Neural cell (in vitro differentiated cells): ENCODE measurements around the gene NFATC3. TPM values are rescaled to one million over a fixed set of nuclear protein-coding genes. Genes with fewer than 3 reads are reported as not detected.

Source experiments
- H2AFZ ChIP-seq: fragments of 200-600, 300-800 bp; sonication (generic), shearing (Covaris generic); 2 replicates; pipeline ENCODE4 v1.6.0; 2014; ENCODE audit warnings: low read depth, mild to moderate bottlenecking, antibody characterized with exemption, low read length, moderate library complexity
- H3F3A ChIP-seq: fragments of 200-600 bp; shearing (Covaris generic); 2 replicates; pipeline ENCODE4 v1.6.1; 2016; ENCODE audit warnings: mild to moderate bottlenecking, moderate library complexity, mixed read lengths, antibody characterized with exemption, low read length; ENCODE audit not compliant: insufficient read depth, poor library complexity, severe bottlenecking
- H3K27ac ChIP-seq: fragments of 200-600, 300-800 bp; sonication (generic), shearing (Covaris generic); 2 replicates; pipeline ENCODE4 v1.5.1; 2014; ENCODE audit warnings: mild to moderate bottlenecking, low read length, moderate library complexity
- H3K27me3 ChIP-seq: fragments of 300-800, 200-600 bp; sonication (generic), shearing (Covaris generic); 2 replicates; pipeline ENCODE4 v1.6.0; 2014; ENCODE audit warnings: mild to moderate bottlenecking, low read depth, low read length, moderate library complexity; ENCODE audit not compliant: insufficient read depth
- H3K36me3 ChIP-seq: fragments of 300-800, 200-600 bp; sonication (generic), shearing (Covaris generic); 2 replicates; pipeline ENCODE4 v1.5.1; 2014; ENCODE audit warnings: mild to moderate bottlenecking, antibody characterized with exemption, low read length, moderate library complexity; ENCODE audit not compliant: insufficient read depth
- H3K4me2 ChIP-seq: fragments of 300-800, 200-600 bp; sonication (generic), shearing (Covaris generic); 2 replicates; pipeline ENCODE4 v1.6.0; 2014; ENCODE audit warnings: mild to moderate bottlenecking, low read length
- H3K4me3 ChIP-seq: fragments of 300-800, 200-600 bp; sonication (generic), shearing (Covaris generic); 2 replicates; pipeline ENCODE4 v1.5.1; 2014; ENCODE audit warnings: mild to moderate bottlenecking, low read length, moderate library complexity
- H3K79me2 ChIP-seq: fragments of 200-600 bp; shearing (Covaris generic); replicated peaks from 2 replicates; pipeline ENCODE4 v1.6.0; 2014; ENCODE audit warnings: mild to moderate bottlenecking, low read length, moderate library complexity; ENCODE audit not compliant: insufficient read depth
- H3K9ac ChIP-seq: fragments of 300-800, 200-600 bp; sonication (generic), shearing (Covaris generic); 2 replicates; pipeline ENCODE4 v1.6.1; 2016; ENCODE audit warnings: mild to moderate bottlenecking, low read length, mixed read lengths
- H3K9me2 ChIP-seq: fragments of 200-600 bp; shearing (Covaris generic); 2 replicates; pipeline ENCODE4 v1.6.1; 2016; ENCODE audit warnings: mild to moderate bottlenecking, low read length, mixed read lengths; ENCODE audit not compliant: insufficient read depth
- H3K9me3 ChIP-seq: fragments of 200-600, 300-800 bp; sonication (generic), shearing (Covaris generic); 2 replicates; pipeline ENCODE4 v1.6.1; 2016; ENCODE audit warnings: mild to moderate bottlenecking, mixed run types, low read length, moderate library complexity, mixed read lengths
- H4K20me1 ChIP-seq: fragments of 200-600 bp; shearing (Covaris generic); 2 replicates; pipeline ENCODE4 v1.6.1; 2016; ENCODE audit warnings: mild to moderate bottlenecking, mixed run types; ENCODE audit not compliant: insufficient read depth
- CTCF ChIP-seq: fragments of 450-650 bp; IDR thresholded peaks from 2 replicates; pipeline ENCODE4 v1.5.1; 2014; ENCODE audit warnings: antibody characterized with exemption, mild to moderate bottlenecking, moderate library complexity; ENCODE audit not compliant: poor library complexity, severe bottlenecking
- EP300 ChIP-seq: fragments of 450-650 bp; conservative IDR thresholded peaks from 2 replicates; pipeline ENCODE4 v1.6.1; 2014; ENCODE audit warnings: antibody characterized with exemption, mild to moderate bottlenecking, moderate library complexity; ENCODE audit not compliant: poor library complexity, severe bottlenecking
- EZH2 ChIP-seq: fragments of 200-600, 300-800 bp; shearing (Covaris generic), sonication (generic); IDR thresholded peaks from 2 replicates; pipeline ENCODE4 v1.6.1; 2014; ENCODE audit warnings: antibody characterized with exemption, low read length, borderline replicate concordance, mild to moderate bottlenecking; ENCODE audit not compliant: insufficient read depth, poor library complexity, severe bottlenecking
- MXI1 ChIP-seq: fragments of 450-650 bp; conservative IDR thresholded peaks from 2 replicates; pipeline ENCODE4 v1.6.1; 2014; ENCODE audit warnings: antibody characterized with exemption, mild to moderate bottlenecking; ENCODE audit not compliant: poor library complexity, severe bottlenecking
- POLR2AphosphoS5 ChIP-seq: IDR thresholded peaks from 2 replicates; pipeline ENCODE4 v1.6.1; 2012
- RAD21 ChIP-seq: fragments of 450-650 bp; conservative IDR thresholded peaks from 2 replicates; pipeline ENCODE4 v1.6.1; 2014; ENCODE audit warnings: antibody characterized with exemption, mild to moderate bottlenecking, moderate library complexity
- REST ChIP-seq: IDR thresholded peaks from 2 replicates; pipeline ENCODE4 v1.6.1; 2012; ENCODE audit warnings: borderline replicate concordance
- SMC3 ChIP-seq: fragments of 450-650 bp; conservative IDR thresholded peaks from 2 replicates; pipeline ENCODE4 v1.6.1; 2014; ENCODE audit warnings: antibody characterized with exemption, mild to moderate bottlenecking, moderate library complexity; ENCODE audit not compliant: poor library complexity
- TAF1 ChIP-seq: IDR thresholded peaks from 2 replicates; pipeline ENCODE4 v1.6.1; 2012; ENCODE audit warnings: low read depth
- polyA plus RNA-seq: library from polyadenylated mRNA; depleted of rRNA; stranded (reverse); fragments of >200 nt; gene quantifications from 2 replicates; pipeline ENCODE4 v1.2.3, GENCODE V29; 2014

NFATC3 gene
- polyA plus RNA-seq, 1 donor from 2014 or later, result 6.2 TPM

- H3K27ac ChIP-seq, result no peak overlapping the region
These were observed 25.4 kb upstream of the NFATC3 start for GRCh38 chr16:68059804-68060203.

GRCh38 chr16:68061396-68061795 is 23.8 kb upstream of the NFATC3 start:
- no peak overlapping the region for H3K9ac ChIP-seq
- H3K27me3 ChIP-seq, result no peaks in the 10 kb centered on the region
- no peak overlapping the region for H3K4me3 ChIP-seq
- H2AFZ ChIP-seq, result no peak overlapping the region
- H4K20me1 ChIP-seq, result no peaks in the 10 kb centered on the region
- H3K9me2 ChIP-seq, result no peaks in the 10 kb centered on the region
- no peaks in the 10 kb centered on the region for H3K79me2 ChIP-seq
- H3K4me2 ChIP-seq, result no peak overlapping the region
- H3F3A ChIP-seq, result no peaks in the 10 kb centered on the region
- no peaks in the 10 kb centered on the region for H3K36me3 ChIP-seq
- no peak overlapping the region for H3K27ac ChIP-seq
- H3K9me3 ChIP-seq, result no peaks in the 10 kb centered on the region
- TF ChIP-seq TAF1, result no peak
- no peak for TF ChIP-seq POLR2AphosphoS5
- TF ChIP-seq EP300, result no peak
- no peak for TF ChIP-seq REST
- no peak for TF ChIP-seq RAD21
- no peak for TF ChIP-seq EZH2
- TF ChIP-seq SMC3, result no peak
- TF ChIP-seq MXI1, result no peak

More at GRCh38 chr16:68059804-68060203, 25.4 kb upstream of the NFATC3 start:
- no peaks in the 10 kb centered on the region for H3K9me3 ChIP-seq
- no peaks in the 10 kb centered on the region for H4K20me1 ChIP-seq
- H3F3A ChIP-seq, result no peaks in the 10 kb centered on the region
- H3K4me2 ChIP-seq, result no peak overlapping the region
- H3K36me3 ChIP-seq, result no peaks in the 10 kb centered on the region
- TF ChIP-seq MXI1, result no peak
- TF ChIP-seq POLR2AphosphoS5, result no peak
- TF ChIP-seq EP300, result no peak
- TF ChIP-seq EZH2, result no peak
- no peak for TF ChIP-seq TAF1
- TF ChIP-seq RAD21, result no peak
- TF ChIP-seq CTCF, result no peak
- TF ChIP-seq REST, result no peak
- no peak for TF ChIP-seq SMC3
- no peaks in the 10 kb centered on the region for H3K79me2 ChIP-seq
- no peak overlapping the region for H2AFZ ChIP-seq
- no peaks in the 10 kb centered on the region for H3K27me3 ChIP-seq
- H3K4me3 ChIP-seq, result no peak overlapping the region
- H3K9ac ChIP-seq, result no peak overlapping the region
- H3K9me2 ChIP-seq, result no peaks in the 10 kb centered on the region
